HTERT RPE-1 (cell line): ENCODE results near the gene LAMC3.
"Not testable (repeated sequence)": the region's sequence is repeated elsewhere in the genome, so short reads cannot be mapped to it uniquely, and the experiment has no call there.

ENCODE experiments used
- in situ Hi-C: fragments of 300-500 bp; cut with MboI; formaldehyde crosslinking; loops from 4 replicates; pipeline ENCODE4 v1.14.3; 2020; ENCODE audit warnings: low sequenced_read_pairs

Gene LAMC3

GRCh38 chr9:131112374-131113154 lies 103.6 kb downstream of the LAMC3 start:
- in situ Hi-C loops = no loop called here

DNA sequence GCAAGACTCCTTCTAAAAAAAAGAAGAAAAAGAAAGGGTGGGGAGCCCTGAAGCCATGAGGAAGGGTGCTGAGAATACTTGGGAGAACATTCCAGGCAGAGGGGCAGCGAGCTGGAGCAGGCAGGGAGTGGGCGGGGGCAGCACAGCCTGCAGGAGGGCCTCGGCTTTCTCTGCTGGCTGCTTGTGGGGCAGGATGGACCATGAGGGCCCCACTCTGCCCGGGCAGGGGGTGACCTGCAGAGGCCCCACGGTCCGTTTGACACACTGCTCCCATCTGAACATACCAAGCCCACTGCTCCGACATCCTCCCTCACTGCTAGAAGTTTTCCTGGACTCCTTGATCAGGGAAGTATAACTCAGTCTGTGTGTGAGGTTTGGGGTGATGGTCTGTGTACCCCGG lies 104.7 kb downstream of the LAMC3 start:
- in situ Hi-C loops = no loop called here

- in situ Hi-C loops = no loop called here
Observed at GRCh38 chr9:131114084-131114535, 105.1 kb downstream of the LAMC3 start.

DNA sequence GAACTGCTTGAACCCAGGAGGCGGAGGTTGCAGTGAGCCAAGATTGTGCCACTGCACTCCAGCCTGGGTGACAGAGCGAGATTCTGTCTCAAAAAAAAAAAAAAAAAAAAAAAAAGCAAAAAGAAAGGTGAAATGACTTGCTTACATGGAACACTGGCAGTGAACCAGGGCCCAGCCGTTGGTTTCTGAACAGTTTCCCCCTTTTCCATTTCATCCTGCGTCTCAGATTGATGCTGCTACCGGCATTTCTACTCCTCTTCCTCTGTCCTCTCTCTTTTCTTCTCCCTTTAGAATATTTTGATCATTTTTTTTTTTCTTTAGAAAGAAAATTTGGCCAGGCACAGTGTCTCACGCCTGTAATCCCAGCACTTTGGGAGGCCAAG lies 106.4 kb downstream of the LAMC3 start:
- in situ Hi-C loops = not testable (repeated sequence)

GRCh38 chr9:131116281-131117120 lies 107.5 kb downstream of the LAMC3 start:
- in situ Hi-C loops = no loop called here

DNA sequence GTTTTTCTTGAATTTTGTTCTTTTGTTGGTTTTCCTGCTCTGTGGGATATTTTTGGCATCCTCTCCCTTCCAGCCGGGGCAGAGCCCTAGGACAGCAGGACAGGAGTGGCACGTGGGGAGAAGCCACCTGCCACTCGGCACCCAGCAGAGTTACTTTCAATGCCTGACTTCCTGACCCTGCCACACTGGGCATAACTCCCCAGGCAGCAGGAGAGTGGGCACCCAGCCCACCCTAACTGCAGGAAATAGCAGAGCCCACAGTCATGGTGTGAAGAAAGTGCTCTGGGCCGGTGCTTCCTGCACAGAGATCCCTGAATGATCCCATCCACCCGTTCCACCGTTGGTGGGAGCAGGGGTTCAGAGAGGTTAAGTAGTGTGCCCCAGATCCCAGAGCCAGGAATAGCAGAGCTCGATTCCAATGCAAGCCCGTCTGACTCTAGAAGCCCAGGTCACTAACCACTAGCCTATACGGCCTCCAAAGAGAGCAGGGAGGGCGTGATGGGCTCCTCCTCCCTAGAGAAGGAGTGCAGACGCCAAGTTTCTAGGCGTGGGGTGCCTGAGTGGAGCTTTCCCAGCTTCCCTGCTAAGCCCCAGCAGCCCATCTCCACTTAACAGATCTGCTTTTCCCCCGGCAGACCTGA lies 108.3 kb downstream of the LAMC3 start:
- in situ Hi-C loops = no loop called here

DNA sequence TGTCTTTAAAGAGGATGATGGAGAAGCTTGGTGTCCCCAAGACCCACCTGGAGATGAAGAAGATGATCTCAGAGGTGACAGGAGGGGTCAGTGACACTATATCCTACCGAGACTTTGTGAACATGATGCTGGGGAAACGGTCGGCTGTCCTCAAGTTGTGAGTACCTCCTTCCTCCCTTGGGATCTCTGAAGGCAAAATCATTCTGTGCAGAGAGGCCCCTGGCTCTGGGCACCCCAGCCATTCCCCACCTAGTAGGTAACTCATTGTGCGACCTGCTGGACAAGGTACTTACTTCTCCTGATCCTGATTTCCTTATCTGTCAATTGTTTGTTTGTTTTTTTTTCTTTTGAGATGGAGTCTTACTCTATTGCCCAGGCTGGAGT lies 108.8 kb downstream of the LAMC3 start:
- in situ Hi-C loops = no loop called here

DNA sequence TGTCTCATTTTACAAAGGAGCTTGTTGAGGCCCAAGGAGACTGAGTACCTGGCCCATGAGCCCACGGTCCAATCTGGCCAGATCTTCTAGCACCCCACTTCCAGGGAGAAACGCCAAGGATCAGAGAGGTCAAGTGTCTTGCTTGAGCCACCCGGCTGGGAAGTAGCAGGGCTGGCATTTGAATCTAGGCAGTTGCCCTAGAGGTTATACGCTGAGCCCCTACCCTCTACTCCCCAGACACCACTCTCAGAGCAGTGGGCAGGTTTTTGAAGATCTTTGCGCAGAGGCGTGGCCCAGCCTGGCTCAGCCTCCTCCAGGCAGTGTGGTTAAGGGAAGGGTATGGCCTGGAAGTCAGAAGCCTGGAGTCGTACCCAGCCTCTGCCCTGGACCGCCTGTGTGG lies 110.6 kb downstream of the LAMC3 start:
- in situ Hi-C loops = no loop called here

DNA sequence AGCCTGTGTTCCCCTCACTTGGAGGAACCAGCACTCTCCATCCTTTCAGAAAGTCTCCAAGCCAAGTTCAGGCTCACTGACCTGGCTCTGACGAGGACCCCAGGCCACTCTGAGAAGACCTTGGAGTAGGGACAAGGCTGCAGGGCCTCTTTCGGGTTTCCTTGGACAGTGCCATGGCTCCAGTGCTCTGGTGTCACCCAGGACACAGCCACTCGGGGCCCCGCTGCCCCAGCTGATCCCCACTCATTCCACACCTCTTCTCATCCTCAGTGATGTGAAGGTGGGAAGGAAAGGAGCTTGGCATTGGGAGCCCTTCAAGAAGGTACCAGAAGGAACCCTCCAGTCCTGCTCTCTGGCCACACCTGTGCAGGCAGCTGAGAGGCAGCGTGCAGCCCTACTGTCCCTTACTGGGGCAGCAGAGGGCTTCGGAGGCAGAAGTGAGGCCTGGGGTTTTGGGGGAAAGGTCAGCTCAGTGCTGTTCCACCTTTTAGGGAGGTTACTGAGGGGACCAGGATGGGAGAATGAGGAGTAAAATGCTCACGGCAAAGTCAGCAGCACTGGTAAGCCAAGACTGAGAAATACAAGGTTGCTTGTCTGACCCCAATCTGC lies 111.8 kb downstream of the LAMC3 start:
- in situ Hi-C loops = no loop called here

DNA sequence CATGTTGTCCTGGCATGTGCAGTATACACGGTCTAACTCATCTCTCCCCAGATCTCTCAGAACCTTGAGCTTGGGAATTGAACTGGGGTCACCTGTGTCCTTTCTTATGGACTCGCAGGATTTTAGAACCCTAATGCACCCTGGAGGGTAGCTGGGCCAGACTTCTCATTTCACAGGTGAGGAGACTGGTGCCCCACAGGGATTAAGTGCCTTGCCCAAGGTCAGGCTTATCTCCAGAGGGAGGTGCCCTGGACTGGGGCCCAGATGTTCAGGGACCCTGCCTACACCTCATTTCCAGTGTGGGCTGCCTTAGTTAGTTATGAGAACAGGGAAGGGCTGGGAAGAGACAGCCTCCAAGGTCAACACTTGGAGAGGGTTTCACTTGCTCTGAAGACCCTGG lies 112.4 kb downstream of the LAMC3 start:
- in situ Hi-C loops = no loop called here

DNA sequence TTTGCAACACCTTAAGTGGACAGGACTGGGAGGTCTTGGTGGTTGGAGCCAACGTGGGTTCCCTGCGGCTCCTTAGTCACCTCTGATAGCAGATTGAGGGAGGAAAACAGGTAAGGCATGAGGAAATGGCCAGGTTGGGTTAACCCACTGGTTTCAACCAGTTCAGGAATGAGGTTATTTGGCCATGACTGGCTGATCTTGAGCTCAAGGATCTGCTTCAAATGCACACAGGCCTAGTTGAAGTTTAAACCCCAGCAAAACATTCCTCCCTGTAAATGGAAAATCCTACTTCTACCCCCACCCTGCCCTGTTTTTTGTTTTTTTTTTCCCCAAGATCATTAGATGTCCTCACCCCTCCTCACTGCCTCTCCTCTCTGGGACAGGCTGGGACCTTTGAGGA lies 113.2 kb downstream of the LAMC3 start:
- in situ Hi-C loops = no loop called here

GRCh38 chr9:131125038-131125287 lies 116.0 kb downstream of the LAMC3 start:
- in situ Hi-C loops = no loop called here

DNA sequence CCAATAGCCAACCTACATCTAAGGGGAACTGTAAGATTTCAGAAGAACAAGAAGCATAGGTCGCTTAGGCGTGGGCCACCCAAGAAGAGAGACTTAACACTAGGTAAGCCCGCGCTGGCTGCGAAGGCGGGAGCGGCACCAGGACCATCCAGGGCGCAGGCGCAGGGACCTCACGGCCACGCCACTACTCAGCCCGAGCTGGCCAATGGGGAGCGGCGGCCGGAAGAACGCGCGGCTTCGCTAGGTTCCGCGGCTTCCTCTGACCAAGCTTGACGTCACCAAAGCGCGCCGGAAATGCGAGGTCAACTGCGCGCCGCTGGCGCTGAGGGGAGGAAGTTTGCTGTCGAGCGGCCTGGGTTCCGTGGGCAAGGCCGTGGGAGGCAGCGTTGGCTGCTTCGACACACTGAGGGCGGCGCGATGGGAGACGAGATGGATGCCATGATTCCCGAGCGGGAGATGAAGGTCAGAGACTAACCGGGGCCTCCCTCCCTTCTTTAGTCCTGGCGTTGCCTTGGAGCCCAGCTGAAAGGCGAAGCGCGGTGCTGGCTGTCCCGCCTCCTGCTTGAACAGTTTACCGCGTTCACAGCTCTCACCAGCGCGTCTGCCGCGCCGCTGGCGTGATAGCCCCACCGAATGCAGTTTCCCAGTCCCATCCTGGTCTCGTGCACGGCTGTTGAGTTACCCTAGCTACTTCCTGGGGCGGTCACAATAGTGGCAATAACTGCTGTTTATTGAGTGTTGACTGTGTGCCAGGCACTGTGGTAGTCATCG lies 116.5 kb downstream of the LAMC3 start, which contains the start of gene NUP214:
TSS of gene NUP214 (plus strand) at position 299 of the 771 bp plus-strand sequence. CDS start at position 418, 119 bp downstream.
- in situ Hi-C loops = no loop called here

DNA sequence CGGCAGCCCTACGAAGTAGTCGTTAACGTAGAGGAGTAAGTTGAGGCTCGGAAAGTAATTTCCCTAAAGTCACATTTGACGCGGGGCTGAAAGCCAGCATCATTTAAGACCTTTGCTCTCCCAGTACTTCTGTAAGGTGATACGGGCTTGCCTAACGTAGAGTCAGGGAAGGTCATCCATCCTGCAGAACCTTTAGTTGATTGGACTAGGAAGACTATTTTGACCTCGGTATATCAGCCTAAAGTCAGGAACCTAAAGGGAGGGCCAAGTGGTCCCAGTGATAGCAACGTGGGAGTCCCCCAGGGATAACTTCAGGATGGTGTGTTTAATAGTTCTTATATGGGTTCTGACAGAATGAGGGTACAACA lies 117.1 kb downstream of the LAMC3 start:
- in situ Hi-C loops = no loop called here

GRCh38 chr9:131129183-131129582 lies 120.2 kb downstream of the LAMC3 start:
- in situ Hi-C loops = no loop called here

DNA sequence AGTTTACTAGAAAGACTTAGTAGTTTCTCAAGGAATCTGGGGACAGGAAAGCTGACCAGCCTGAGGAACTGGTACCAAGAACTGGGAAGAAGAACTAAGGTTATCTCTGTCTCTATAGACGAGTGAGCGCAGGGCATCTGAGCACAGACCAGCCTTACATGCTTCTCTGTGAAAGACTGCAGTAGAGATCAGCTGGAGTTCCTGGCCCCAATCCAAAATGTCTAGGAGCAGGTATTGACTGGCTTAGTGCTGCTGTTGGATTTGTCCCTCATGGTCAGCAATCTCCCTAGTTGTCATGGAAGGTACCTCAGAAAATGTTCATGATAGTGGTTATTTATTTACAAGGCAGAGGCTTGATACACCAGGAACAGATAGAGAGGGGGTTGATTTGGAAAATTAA lies 129.7 kb downstream of the LAMC3 start:
- in situ Hi-C loops = no loop called here

GRCh38 chr9:131140112-131140511 lies 131.1 kb downstream of the LAMC3 start:
- in situ Hi-C loops = no loop called here

DNA sequence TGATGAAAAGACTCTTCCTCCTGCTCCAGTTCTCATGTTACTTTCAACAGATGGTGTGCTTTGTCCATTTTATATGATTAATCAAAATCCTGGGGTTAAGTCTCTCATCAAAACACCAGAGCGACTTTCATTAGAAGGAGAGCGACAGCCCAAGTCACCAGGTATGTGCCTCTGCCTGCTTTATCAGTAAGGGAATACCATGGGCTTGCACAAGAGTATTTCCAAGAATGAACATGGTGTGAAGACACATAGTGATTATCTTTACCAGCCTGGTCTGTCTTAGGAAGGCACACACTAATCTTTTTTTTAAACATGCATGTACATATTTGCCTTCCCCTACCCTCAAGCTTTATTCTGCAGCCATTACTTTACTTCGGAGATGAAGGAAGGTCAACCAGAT lies 131.6 kb downstream of the LAMC3 start:
- in situ Hi-C loops = no loop called here

DNA sequence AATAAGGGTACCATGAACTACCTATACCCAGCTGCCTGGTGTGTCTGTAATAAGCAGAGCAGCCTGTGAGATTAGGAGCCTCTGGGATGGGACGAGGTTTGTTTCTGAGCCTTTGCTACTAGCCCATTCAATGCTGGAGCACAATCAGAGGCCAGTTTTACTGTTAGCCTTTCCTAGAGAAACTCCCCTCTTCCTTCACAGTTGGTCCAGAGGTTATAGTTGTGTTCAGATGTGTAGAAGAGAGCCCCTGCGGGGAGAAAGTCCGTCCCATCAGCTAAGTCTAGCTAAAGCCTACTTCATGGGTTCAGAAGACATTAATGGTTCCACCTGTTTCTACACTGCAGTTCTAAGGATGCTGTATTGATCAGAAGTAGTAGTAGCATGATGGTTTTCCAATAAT lies 133.2 kb downstream of the LAMC3 start:
- in situ Hi-C loops = no loop called here
